Measurements from ENCODE around the gene LRRC8C.

The LRRC8C gene

GRCh38 chr1:89668961-89669360 lies 36.0 kb downstream of the LRRC8C start:
- no peaks in the 10 kb centered on the region for H3K27me3 ChIP-seq (replicated peaks)
- no peaks in the 10 kb centered on the region for H3K36me3 ChIP-seq (replicated peaks)
- TF ChIP-seq, protein P1, sequence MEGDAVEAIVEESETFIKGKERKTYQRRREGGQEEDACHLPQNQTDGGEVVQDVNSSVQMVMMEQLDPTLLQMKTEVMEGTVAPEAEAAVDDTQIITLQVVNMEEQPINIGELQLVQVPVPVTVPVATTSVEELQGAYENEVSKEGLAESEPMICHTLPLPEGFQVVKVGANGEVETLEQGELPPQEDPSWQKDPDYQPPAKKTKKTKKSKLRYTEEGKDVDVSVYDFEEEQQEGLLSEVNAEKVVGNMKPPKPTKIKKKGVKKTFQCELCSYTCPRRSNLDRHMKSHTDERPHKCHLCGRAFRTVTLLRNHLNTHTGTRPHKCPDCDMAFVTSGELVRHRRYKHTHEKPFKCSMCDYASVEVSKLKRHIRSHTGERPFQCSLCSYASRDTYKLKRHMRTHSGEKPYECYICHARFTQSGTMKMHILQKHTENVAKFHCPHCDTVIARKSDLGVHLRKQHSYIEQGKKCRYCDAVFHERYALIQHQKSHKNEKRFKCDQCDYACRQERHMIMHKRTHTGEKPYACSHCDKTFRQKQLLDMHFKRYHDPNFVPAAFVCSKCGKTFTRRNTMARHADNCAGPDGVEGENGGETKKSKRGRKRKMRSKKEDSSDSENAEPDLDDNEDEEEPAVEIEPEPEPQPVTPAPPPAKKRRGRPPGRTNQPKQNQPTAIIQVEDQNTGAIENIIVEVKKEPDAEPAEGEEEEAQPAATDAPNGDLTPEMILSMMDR (IDR thresholded peaks at IDR 0.05; ENCODE audit: low read depth, low read length, missing control alignments), result no peak
- H3K27ac ChIP-seq, result no peak overlapping the region
- no peak overlapping the region for H3K4me3 ChIP-seq (ENCODE audit: low read depth, low read length)
- no peak for DNase-seq
- in situ Hi-C loops (cut with HindIII; ENCODE audit: low pct_ligation_motif_present, low sequenced_read_pairs), result no loop called here

- in situ Hi-C loops (cut with HindIII; ENCODE audit: low pct_ligation_motif_present, low sequenced_read_pairs), result no loop called here
- TF ChIP-seq, protein P1 (IDR thresholded peaks at IDR 0.05; ENCODE audit: low read depth, low read length, missing control alignments), result no peak
- Histone ChIP-seq H3K27ac (no peak overlapping the region), H3K27me3 (replicated peaks) (no peaks in the 10 kb centered on the region), H3K36me3 (replicated peaks) (no peaks in the 10 kb centered on the region), H3K4me3 (ENCODE audit: low read depth, low read length) (no peak overlapping the region)
- DNase-seq, result no peak
Observed at GRCh38 chr1:89669441-89669840, 36.5 kb downstream of the LRRC8C start.

GRCh38 chr1:89670163-89670562 lies 37.2 kb downstream of the LRRC8C start:
- in situ Hi-C loops (cut with HindIII; ENCODE audit: low pct_ligation_motif_present, low sequenced_read_pairs), result no loop called here
- no peak overlapping the region for H3K27ac ChIP-seq
- peak; percentile 28 for DNase-seq
- no peaks in the 10 kb centered on the region for H3K36me3 ChIP-seq (replicated peaks)
- H3K27me3 ChIP-seq (replicated peaks), result no peaks in the 10 kb centered on the region
- TF ChIP-seq, protein P1 (IDR thresholded peaks at IDR 0.05; ENCODE audit: low read depth, low read length, missing control alignments), result no peak
- no peak overlapping the region for H3K4me3 ChIP-seq (ENCODE audit: low read depth, low read length)

DNA sequence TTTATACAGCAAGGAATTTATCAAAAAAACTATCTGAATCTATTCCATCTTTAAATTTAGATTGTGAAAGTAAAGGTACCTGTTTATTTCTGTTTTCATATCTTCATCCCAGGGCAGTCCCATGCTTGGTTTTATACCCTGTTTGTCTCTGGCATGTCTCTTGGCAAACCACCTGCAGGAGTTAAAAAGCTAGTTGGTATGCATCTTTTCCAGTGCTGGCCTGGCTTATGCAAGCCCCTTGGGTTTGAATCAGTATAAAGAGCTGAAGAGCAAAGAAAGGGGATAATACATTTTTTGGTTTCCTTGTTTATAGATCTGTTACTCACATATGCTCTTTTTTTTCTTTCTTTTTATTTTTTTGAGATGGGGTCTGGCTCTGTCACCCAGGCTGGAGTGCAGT lies 37.8 kb downstream of the LRRC8C start:
- H3K4me3 ChIP-seq (ENCODE audit: low read depth, low read length), result no peak overlapping the region
- no peak for DNase-seq
- no peaks in the 10 kb centered on the region for H3K27me3 ChIP-seq (replicated peaks)
- in situ Hi-C loops (cut with HindIII; ENCODE audit: low pct_ligation_motif_present, low sequenced_read_pairs), result no loop called here
- no peaks in the 10 kb centered on the region for H3K36me3 ChIP-seq (replicated peaks)
- TF ChIP-seq, protein P1 (IDR thresholded peaks at IDR 0.05; ENCODE audit: low read depth, low read length, missing control alignments), result no peak
- no peak overlapping the region for H3K27ac ChIP-seq

GRCh38 chr1:89671775-89672488 lies 39.0 kb downstream of the LRRC8C start:
- TF ChIP-seq, protein P1 (IDR thresholded peaks at IDR 0.05; ENCODE audit: low read depth, low read length, missing control alignments), result no peak
- Histone ChIP-seq H3K4me3 (ENCODE audit: low read depth, low read length) (no peak overlapping the region), H3K27me3 (replicated peaks) (no peaks in the 10 kb centered on the region), H3K36me3 (replicated peaks) (no peaks in the 10 kb centered on the region), H3K27ac (no peak overlapping the region)
- peak; percentile 47 for DNase-seq
- in situ Hi-C loops (cut with HindIII; ENCODE audit: low pct_ligation_motif_present, low sequenced_read_pairs), result no loop called here
